PFSK-1 (cell line): ENCODE results near the gene SEMA4D.

Experiments
- FOXP2 ChIP-seq: optimal IDR thresholded peaks from 2 replicates; pipeline ENCODE3; 2011; ENCODE audit warnings: borderline replicate concordance, control low read depth, inconsistent platforms; ENCODE audit not compliant: insufficient read depth; ENCODE audit errors: extremely low read length, extremely low read depth
- POLR2AphosphoS5 ChIP-seq: IDR thresholded peaks from 2 replicates; pipeline ENCODE4 v1.6.1; 2012; ENCODE audit warnings: low read depth, mild to moderate bottlenecking, control low read depth, low read length, moderate library complexity
- REST ChIP-seq, 2 experiments: IDR thresholded peaks; 2 replicates each; pipeline versions ENCODE4 v1.6.1 to v1.8.0; 2011 to 2012; ENCODE audit warnings: low read depth in 2 of 2, low read length in 2 of 2, control low read depth in 1 of 2, inconsistent platforms in 1 of 2, mild to moderate bottlenecking in 1 of 2, moderate library complexity in 1 of 2; ENCODE audit not compliant: insufficient read depth in 1 of 2
- SIN3A ChIP-seq: IDR thresholded peaks from 2 replicates; pipeline ENCODE4 v1.6.1; 2012; ENCODE audit warnings: mild to moderate bottlenecking, low read length, moderate library complexity, borderline replicate concordance; ENCODE audit not compliant: insufficient read depth
- TAF1 ChIP-seq: IDR thresholded peaks from 2 replicates; pipeline ENCODE4 v1.6.1; 2012; ENCODE audit warnings: low read length, control low read depth, borderline replicate concordance; ENCODE audit not compliant: insufficient read depth

The SEMA4D gene

GRCh38 chr9:89383721-89384300, 114.1 kb downstream of the SEMA4D start:
- no peak for TF ChIP-seq TAF1
- no peak for TF ChIP-seq FOXP2

- no peak for TF ChIP-seq POLR2AphosphoS5
- TF ChIP-seq FOXP2, result no peak
- TF ChIP-seq TAF1, result no peak
- TF ChIP-seq REST (IDR thresholded peaks at IDR 0.05; ENCODE audit: insufficient read depth in 1 of 2, low read depth in 2 of 2, low read length in 2 of 2), result no peak
- TF ChIP-seq SIN3A, result no peak
Measured at GRCh38 chr9:89383030-89383720, 114.7 kb downstream of the SEMA4D start.

GRCh38 chr9:89382026-89382986, 115.6 kb downstream of the SEMA4D start:
- TF ChIP-seq FOXP2 (no peak), REST (IDR thresholded peaks at IDR 0.05; ENCODE audit: insufficient read depth in 1 of 2, low read depth in 2 of 2, low read length in 2 of 2) (no peak), TAF1 (no peak), SIN3A (no peak), POLR2AphosphoS5 (no peak)

- TF ChIP-seq POLR2AphosphoS5, result no peak
- TF ChIP-seq REST (IDR thresholded peaks at IDR 0.05; ENCODE audit: insufficient read depth in 1 of 2, low read depth in 2 of 2, low read length in 2 of 2), result no peak
- no peak for TF ChIP-seq SIN3A
- TF ChIP-seq TAF1, result no peak
- no peak for TF ChIP-seq FOXP2
Measured at GRCh38 chr9:89381308-89381609, 116.7 kb downstream of the SEMA4D start.

- no peak for TF ChIP-seq TAF1
- TF ChIP-seq REST (IDR thresholded peaks at IDR 0.05; ENCODE audit: insufficient read depth in 1 of 2, low read depth in 2 of 2, low read length in 2 of 2), result no peak
Measured at GRCh38 chr9:89380437-89381307, 117.2 kb downstream of the SEMA4D start.
